NCI-H187 treated with DMSO at 0.1 percent for 48 hours (cell line): ENCODE data around the gene SPHK1.

Experiments used
- DNase-seq: peaks from one replicate; lab custom pipeline; 2025; lab: John Stamatoyannopoulos, UW

Gene SPHK1

GRCh38 chr17:76407509-76407908 lies 23.1 kb downstream of the SPHK1 start:
- no peak for DNase-seq

- no peak for DNase-seq
Measured at GRCh38 chr17:76408037-76408849, 23.8 kb downstream of the SPHK1 start.

GRCh38 chr17:76410328-76410965 lies 26.0 kb downstream of the SPHK1 start:
- no peak for DNase-seq

GRCh38 chr17:76411247-76411646 lies 26.8 kb downstream of the SPHK1 start:
- no peak for DNase-seq

- no peak for DNase-seq
Measured at GRCh38 chr17:76414334-76415295, 30.2 kb downstream of the SPHK1 start.

GRCh38 chr17:76415786-76416185 lies 31.4 kb downstream of the SPHK1 start:
- no peak for DNase-seq

- no peak for DNase-seq
Measured at GRCh38 chr17:76416457-76416856, 32.0 kb downstream of the SPHK1 start.

GRCh38 chr17:76416899-76417298 lies 32.5 kb downstream of the SPHK1 start:
- DNase-seq = no peak

GRCh38 chr17:76417499-76418143 lies 33.2 kb downstream of the SPHK1 start:
- no peak for DNase-seq

GRCh38 chr17:76419576-76420260 lies 35.3 kb downstream of the SPHK1 start:
- DNase-seq = no peak

- no peak for DNase-seq
Measured at GRCh38 chr17:76420356-76421043, 36.1 kb downstream of the SPHK1 start.

- no peak for DNase-seq
Measured at GRCh38 chr17:76421044-76421407, 36.6 kb downstream of the SPHK1 start.

GRCh38 chr17:76422406-76422805 lies 38.0 kb downstream of the SPHK1 start:
- no peak for DNase-seq

- no peak for DNase-seq
Measured at GRCh38 chr17:76422860-76423259, 38.5 kb downstream of the SPHK1 start.

GRCh38 chr17:76426853-76427252 lies 42.4 kb downstream of the SPHK1 start:
- DNase-seq = no peak

GRCh38 chr17:76427501-76428231 lies 43.3 kb downstream of the SPHK1 start:
- DNase-seq = no peak

GRCh38 chr17:76428511-76428910 lies 44.1 kb downstream of the SPHK1 start:
- DNase-seq = no peak

GRCh38 chr17:76431509-76431908 lies 47.1 kb downstream of the SPHK1 start:
- DNase-seq = no peak

GRCh38 chr17:76432004-76432403 lies 47.6 kb downstream of the SPHK1 start:
- no peak for DNase-seq

GRCh38 chr17:76432712-76433336 lies 48.4 kb downstream of the SPHK1 start:
- no peak for DNase-seq
